ENCODE data around the gene ZC3H12D. TPM values are rescaled to one million over a fixed set of nuclear protein-coding genes. Genes with fewer than 3 reads are reported as not detected.

ZC3H12D gene
- total RNA-seq, 1 experiment from 2014 or later, result 0.57 TPM

- no peak for TF ChIP-seq CTCF (IDR thresholded peaks at IDR 0.05; ENCODE audit: insufficient read depth in 1 of 2, low read depth in 1 of 2, low read length in 1 of 2, severe bottlenecking in 1 of 2, unreplicated experiment in 1 of 2)
- Histone ChIP-seq H3K4me3 (ENCODE audit: low read depth, low read length) (peak overlapping the region; percentile 34), H3K27me3 (replicated peaks; ENCODE audit: control insufficient read depth, insufficient read depth, low read length) (no peaks in the 10 kb centered on the region), H3K36me3 (ENCODE audit: control insufficient read depth, insufficient read depth, low read length) (no peaks in the 10 kb centered on the region), H3K4me1 (peaks cover 10% of the 10 kb centered on the region; the same call in 1 of the 2 replicates), H3K9me3 (no peaks in the 10 kb centered on the region)
- H3K27me3 Mint-ChIP-seq (ENCODE audit: insufficient read depth, unreplicated experiment), result no peaks in the 10 kb centered on the region
- intact Hi-C loops (cut with micrococcal nuclease; ENCODE audit: unreplicated experiment), result no loop called here
- CTCF ChIA-PET, result no interaction called here
- H3K9me3 Mint-ChIP-seq (ENCODE audit: unreplicated experiment), result no peaks in the 10 kb centered on the region
- no peaks in the 10 kb centered on the region for H3K4me1 Mint-ChIP-seq (ENCODE audit: low read depth, unreplicated experiment)
- no peak overlapping the region for H3K27ac Mint-ChIP-seq (ENCODE audit: unreplicated experiment)
- H3K36me3 Mint-ChIP-seq (ENCODE audit: insufficient read depth, unreplicated experiment), result no peaks in the 10 kb centered on the region
- BruUV-seq (replicated peaks), result TSS peak; percentile 38
- POLR2A ChIA-PET, result no interaction called here
- no peak for DNase-seq
- peak overlapping the region; percentile 66 for H3K4me3 Mint-ChIP-seq (ENCODE audit: unreplicated experiment)
Observed at GRCh38 chr6:149449831-149450678, 34.8 kb downstream of the ZC3H12D start.

GRCh38 chr6:149448821-149449453 lies 35.9 kb downstream of the ZC3H12D start:
- Histone ChIP-seq H3K36me3 (ENCODE audit: control insufficient read depth, insufficient read depth, low read length) (no peaks in the 10 kb centered on the region), H3K4me1 (peaks cover 10% of the 10 kb centered on the region; the same call in 1 of the 2 replicates), H3K27me3 (replicated peaks; ENCODE audit: control insufficient read depth, insufficient read depth, low read length) (no peaks in the 10 kb centered on the region), H3K4me3 (ENCODE audit: low read depth, low read length) (no peak overlapping the region), H3K9me3 (no peaks in the 10 kb centered on the region)
- POLR2A ChIA-PET, result no interaction called here
- Mint-ChIP-seq H3K36me3 (ENCODE audit: insufficient read depth, unreplicated experiment) (no peaks in the 10 kb centered on the region), H3K9me3 (ENCODE audit: unreplicated experiment) (no peaks in the 10 kb centered on the region), H3K4me3 (ENCODE audit: unreplicated experiment) (no peak overlapping the region), H3K4me1 (ENCODE audit: low read depth, unreplicated experiment) (no peaks in the 10 kb centered on the region), H3K27ac (ENCODE audit: unreplicated experiment) (no peak overlapping the region), H3K27me3 (ENCODE audit: insufficient read depth, unreplicated experiment) (no peaks in the 10 kb centered on the region)
- intact Hi-C loops (cut with micrococcal nuclease; ENCODE audit: unreplicated experiment), result no loop called here
- BruUV-seq (replicated peaks), result no TSS peak
- DNase-seq, result no peak
- no peak for TF ChIP-seq CTCF (IDR thresholded peaks at IDR 0.05; ENCODE audit: insufficient read depth in 1 of 2, low read depth in 1 of 2, low read length in 1 of 2, severe bottlenecking in 1 of 2, unreplicated experiment in 1 of 2)
- CTCF ChIA-PET, result no interaction called here

- Histone ChIP-seq H3K4me1 (peaks cover 9% of the 10 kb centered on the region; the same call in 1 of the 2 replicates), H3K36me3 (ENCODE audit: control insufficient read depth, insufficient read depth, low read length) (no peaks in the 10 kb centered on the region), H3K9me3 (no peaks in the 10 kb centered on the region), H3K27me3 (replicated peaks; ENCODE audit: control insufficient read depth, insufficient read depth, low read length) (no peaks in the 10 kb centered on the region), H3K4me3 (ENCODE audit: low read depth, low read length) (no peak overlapping the region)
- BruUV-seq (replicated peaks), result no TSS peak
- Mint-ChIP-seq H3K27me3 (ENCODE audit: insufficient read depth, unreplicated experiment) (no peaks in the 10 kb centered on the region), H3K27ac (ENCODE audit: unreplicated experiment) (no peak overlapping the region), H3K4me3 (ENCODE audit: unreplicated experiment) (no peak overlapping the region), H3K9me3 (ENCODE audit: unreplicated experiment) (no peaks in the 10 kb centered on the region), H3K36me3 (ENCODE audit: insufficient read depth, unreplicated experiment) (no peaks in the 10 kb centered on the region), H3K4me1 (ENCODE audit: low read depth, unreplicated experiment) (no peaks in the 10 kb centered on the region)
- CTCF ChIA-PET, result no interaction called here
- intact Hi-C loops (cut with micrococcal nuclease; ENCODE audit: unreplicated experiment), result no loop called here
- POLR2A ChIA-PET, result no interaction called here
- TF ChIP-seq CTCF (IDR thresholded peaks at IDR 0.05; ENCODE audit: insufficient read depth in 1 of 2, low read depth in 1 of 2, low read length in 1 of 2, severe bottlenecking in 1 of 2, unreplicated experiment in 1 of 2), result no peak
- DNase-seq, result no peak
Observed at GRCh38 chr6:149446791-149447376, 37.9 kb downstream of the ZC3H12D start.
